ENCODE results near the gene RASGEF1C. TPM values are rescaled to one million over a fixed set of nuclear protein-coding genes. Genes with fewer than 3 reads are reported as not detected.

Gene RASGEF1C
- total RNA-seq, 1 experiment from 2014 or later = 0.29 TPM

- H3K9me2 ChIP-seq (replicated peaks; ENCODE audit: low read length) = no peaks in the 10 kb centered on the region
- intact Hi-C loops (cut with micrococcal nuclease) = no loop called here
- H2AFZ ChIP-seq (ENCODE audit: low read length) = no peak overlapping the region
- ATAC-seq (no peak), DNase-seq (no peak)
- POLR2A ChIA-PET (ENCODE audit: unreplicated experiment) = no interaction called here
- no peaks in the 10 kb centered on the region for H3K79me2 ChIP-seq (ENCODE audit: low read length)
- no peak overlapping the region for H3K9ac ChIP-seq (ENCODE audit: low read length)
- no peak for TF ChIP-seq EZH2phosphoT487 (IDR thresholded peaks at IDR 0.05; ENCODE audit: borderline replicate concordance, low read length)
- TF ChIP-seq EZH2 (IDR thresholded peaks at IDR 0.05; ENCODE audit: low read length, unreplicated experiment) = no peak
- no peak for TF ChIP-seq CTCF (conservative IDR thresholded peaks at IDR 0.05; ENCODE audit: low read depth, low read length)
- H3F3A ChIP-seq (ENCODE audit: low read length, unreplicated experiment) = no peaks in the 10 kb centered on the region
- H3K27me3 ChIP-seq (ENCODE audit: low read length) = no peaks in the 10 kb centered on the region; the same call in 1 of the 2 replicates
- CTCF ChIA-PET = no interaction called here
- H3K4me2 ChIP-seq (ENCODE audit: low read length) = no peak overlapping the region
- no peaks in the 10 kb centered on the region for H3K36me3 ChIP-seq (ENCODE audit: low read depth, low read length)
- no peaks in the 10 kb centered on the region for H3K4me1 ChIP-seq (ENCODE audit: insufficient read depth, low read length)
- no peak overlapping the region for H3K4me3 ChIP-seq (ENCODE audit: low read length)
- no peak overlapping the region for H3K27ac ChIP-seq (ENCODE audit: low read length)
- no TSS peak for BruUV-seq (replicated peaks)
- no peaks in the 10 kb centered on the region for H4K20me1 ChIP-seq (ENCODE audit: low read length)
- H3K9me3 ChIP-seq (ENCODE audit: low read length) = no peaks in the 10 kb centered on the region
These were observed 128.3 kb downstream of the RASGEF1C start for GRCh38 chr5:180080486-180081280.

GRCh38 chr5:180079702-180080466 is 129.1 kb downstream of the RASGEF1C start:
- no peaks in the 10 kb centered on the region for H3F3A ChIP-seq (ENCODE audit: low read length, unreplicated experiment)
- no peak overlapping the region for H3K4me2 ChIP-seq (ENCODE audit: low read length)
- no peaks in the 10 kb centered on the region for H3K9me2 ChIP-seq (replicated peaks; ENCODE audit: low read length)
- H3K79me2 ChIP-seq (ENCODE audit: low read length) = no peaks in the 10 kb centered on the region
- H3K27me3 ChIP-seq (ENCODE audit: low read length) = no peaks in the 10 kb centered on the region; the same call in 1 of the 2 replicates
- ChIA-PET POLR2A (ENCODE audit: unreplicated experiment) (interaction anchor here (0.6 kb wide), 1 partner anchor 9 kb away, joined by 5 read pairs; no protein-coding TSS in a partner anchor), CTCF (no interaction called here)
- TF ChIP-seq EZH2 (IDR thresholded peaks at IDR 0.05; ENCODE audit: low read length, unreplicated experiment) = no peak
- TF ChIP-seq CTCF (conservative IDR thresholded peaks at IDR 0.05; ENCODE audit: low read depth, low read length) = no peak
- no peak for TF ChIP-seq EZH2phosphoT487 (IDR thresholded peaks at IDR 0.05; ENCODE audit: borderline replicate concordance, low read length)
- intact Hi-C loops (cut with micrococcal nuclease) = no loop called here
- H2AFZ ChIP-seq (ENCODE audit: low read length) = no peak overlapping the region
- ATAC-seq = no peak
- no peaks in the 10 kb centered on the region for H4K20me1 ChIP-seq (ENCODE audit: low read length)
- no peaks in the 10 kb centered on the region for H3K4me1 ChIP-seq (ENCODE audit: insufficient read depth, low read length)
- no peaks in the 10 kb centered on the region for H3K9me3 ChIP-seq (ENCODE audit: low read length)
- no peaks in the 10 kb centered on the region for H3K36me3 ChIP-seq (ENCODE audit: low read depth, low read length)
- H3K9ac ChIP-seq (ENCODE audit: low read length) = no peak overlapping the region
- no peak overlapping the region for H3K27ac ChIP-seq (ENCODE audit: low read length)
- no TSS peak for BruUV-seq (replicated peaks)
- DNase-seq = no peak
- H3K4me3 ChIP-seq (ENCODE audit: low read length) = no peak overlapping the region

All from PC-3 (cell line).